ENCODE data around the gene HAUS6.
"Not testable (repeated sequence)": the region's sequence is repeated elsewhere in the genome, so short reads cannot be mapped to it uniquely, and the experiment has no call there.

HAUS6 gene

GRCh38 chr9:19116107-19116790 is 13.5 kb upstream of the HAUS6 start:
- no peak for DNase-seq (ENCODE audit: low spot score)

GRCh38 chr9:19114680-19115270 is 12.1 kb upstream of the HAUS6 start:
- DNase-seq (ENCODE audit: low spot score), result no peak

GRCh38 chr9:19113964-19114679 is 11.4 kb upstream of the HAUS6 start:
- no peak for DNase-seq (ENCODE audit: low spot score)

- DNase-seq (ENCODE audit: low spot score), result not testable (repeated sequence)
These were observed 10.4 kb upstream of the HAUS6 start for GRCh38 chr9:19113064-19113611.

GRCh38 chr9:19108038-19108437 is 5.3 kb upstream of the HAUS6 start:
- DNase-seq (ENCODE audit: low spot score), result no peak

- DNase-seq (ENCODE audit: low spot score), result no peak
These were observed 2.0 kb upstream of the HAUS6 start for GRCh38 chr9:19104515-19105282.

GRCh38 chr9:19102181-19102630 is 498 bp downstream of the HAUS6 start:
- DNase-seq (ENCODE audit: low spot score), result no peak

- DNase-seq (ENCODE audit: low spot score), result no peak
These were observed 1.5 kb downstream of the HAUS6 start for GRCh38 chr9:19101203-19101602.

- DNase-seq (ENCODE audit: low spot score), result not testable (repeated sequence)
These were observed 5.3 kb downstream of the HAUS6 start for GRCh38 chr9:19097431-19097830.

GRCh38 chr9:19087106-19088000 is 15.4 kb downstream of the HAUS6 start:
- no peak for DNase-seq (ENCODE audit: low spot score)

- DNase-seq (ENCODE audit: low spot score), result no peak
These were observed 17.4 kb downstream of the HAUS6 start for GRCh38 chr9:19085295-19085694.

GRCh38 chr9:19074836-19075235 is 27.9 kb downstream of the HAUS6 start:
- DNase-seq (ENCODE audit: low spot score), result no peak

GRCh38 chr9:19074229-19074628 is 28.5 kb downstream of the HAUS6 start:
- DNase-seq (ENCODE audit: low spot score), result no peak

- DNase-seq (ENCODE audit: low spot score), result no peak
These were observed 45.7 kb downstream of the HAUS6 start for GRCh38 chr9:19057033-19057432.

GRCh38 chr9:19050637-19051591 is 51.8 kb downstream of the HAUS6 start:
- no peak for DNase-seq (ENCODE audit: low spot score)

- DNase-seq (ENCODE audit: low spot score), result no peak
These were observed 52.6 kb downstream of the HAUS6 start for GRCh38 chr9:19049917-19050636.

- peak; percentile 75 for DNase-seq (ENCODE audit: low spot score)
These were observed 53.5 kb downstream of the HAUS6 start, which contains the start of gene RRAGA for GRCh38 chr9:19048966-19049916. RRAGA (plus strand) TSS chr9:19049427; CDS start chr9:19049660, 233 bp downstream.

GRCh38 chr9:19036611-19037010 is 66.1 kb downstream of the HAUS6 start:
- no peak for DNase-seq (ENCODE audit: low spot score)
